ENCODE results near the gene MESD.

MESD gene

GRCh38 chr15:80932989-80933388 is 56.6 kb downstream of the MESD start:
- no peak for DNase-seq (ENCODE audit: low spot score)

GRCh38 chr15:80932513-80932815 is 57.2 kb downstream of the MESD start:
- no peak for DNase-seq (ENCODE audit: low spot score)
- no peak for TF ChIP-seq CTCF (IDR thresholded peaks at IDR 0.05; ENCODE audit: extremely low read depth, missing control alignments)

More at GRCh38 chr15:80932989-80933388, 56.6 kb downstream of the MESD start:
- TF ChIP-seq CTCF (IDR thresholded peaks at IDR 0.05; ENCODE audit: extremely low read depth, missing control alignments): no peak

GRCh38 chr15:80931721-80932512 is 57.7 kb downstream of the MESD start:
- DNase-seq (ENCODE audit: low spot score): no peak
- no peak for TF ChIP-seq CTCF (IDR thresholded peaks at IDR 0.05; ENCODE audit: extremely low read depth, missing control alignments)

GRCh38 chr15:80931191-80931590 is 58.4 kb downstream of the MESD start:
- no peak for DNase-seq (ENCODE audit: low spot score)
- no peak for TF ChIP-seq CTCF (IDR thresholded peaks at IDR 0.05; ENCODE audit: extremely low read depth, missing control alignments)

GRCh38 chr15:80929689-80930088 is 59.9 kb downstream of the MESD start:
- DNase-seq (ENCODE audit: low spot score): no peak
- TF ChIP-seq CTCF (IDR thresholded peaks at IDR 0.05; ENCODE audit: extremely low read depth, missing control alignments): no peak

GRCh38 chr15:80929225-80929624 is 60.4 kb downstream of the MESD start:
- TF ChIP-seq CTCF (IDR thresholded peaks at IDR 0.05; ENCODE audit: extremely low read depth, missing control alignments): no peak
- DNase-seq (ENCODE audit: low spot score): no peak

GRCh38 chr15:80926126-80926525 is 63.5 kb downstream of the MESD start:
- no peak for DNase-seq (ENCODE audit: low spot score)
- no peak for TF ChIP-seq CTCF (IDR thresholded peaks at IDR 0.05; ENCODE audit: extremely low read depth, missing control alignments)

All from GM20000 (cell line).